Measurements from ENCODE around the gene AKNA. TPM values are rescaled to one million over a fixed set of nuclear protein-coding genes. Genes with fewer than 3 reads are reported as not detected.

Gene AKNA
- total RNA-seq, 1 experiment from 2014 or later, result 20.6 TPM

DNA sequence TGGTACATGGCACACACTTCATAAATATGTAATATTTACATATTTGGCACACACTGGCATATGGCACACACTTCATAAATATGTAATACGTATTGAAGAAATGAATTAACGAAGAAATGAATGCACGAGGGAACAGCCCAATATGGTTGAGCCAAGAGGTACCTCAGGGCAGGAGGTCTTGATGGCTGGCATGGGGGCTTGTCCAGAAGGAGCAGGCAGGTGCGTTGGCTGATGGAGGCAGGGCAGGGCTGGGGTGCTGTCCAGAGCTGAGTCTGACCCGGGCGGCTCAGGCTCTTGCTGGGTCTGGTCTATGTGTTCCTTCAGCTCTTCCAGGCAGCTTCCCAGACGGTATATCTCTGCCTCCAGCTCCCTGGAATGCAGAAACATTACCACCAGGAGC, 26.2 kb downstream of the AKNA start (continued):
- TF ChIP-seq ZNF274 (IDR thresholded peaks at IDR 0.05; ENCODE audit: low read depth, low read length) (no peak), EGR1 (IDR thresholded peaks at IDR 0.05; ENCODE audit: low read depth) (no peak), SP1 (IDR thresholded peaks at IDR 0.05; ENCODE audit: low read depth) (no peak)

DNA sequence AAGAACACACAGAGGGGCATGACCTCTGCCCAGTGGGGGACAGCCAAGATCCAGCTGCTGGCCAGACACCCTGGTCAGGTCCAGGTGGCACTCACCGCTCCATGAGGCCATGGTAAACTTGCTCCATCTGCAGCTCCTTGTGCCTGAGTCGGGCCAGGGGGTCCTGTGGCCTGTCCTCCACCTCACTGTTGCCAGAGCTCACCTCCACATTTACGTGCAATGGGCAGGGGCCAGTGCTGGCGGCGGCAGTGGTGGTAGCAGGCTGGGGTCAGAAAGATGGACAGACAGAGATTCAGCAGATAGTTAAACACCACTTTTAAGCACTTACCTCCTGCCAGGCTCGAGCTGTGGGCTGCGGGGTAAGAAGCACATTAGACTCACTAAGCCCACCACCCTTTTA, 28.0 kb downstream of the AKNA start:
- Histone ChIP-seq H3K9ac (ENCODE audit: low read length) (no peak overlapping the region), H3K79me2 (ENCODE audit: insufficient read depth, low read length) (no peaks in the 10 kb centered on the region), H4K20me1 (ENCODE audit: insufficient read depth) (no peaks in the 10 kb centered on the region), H3K4me1 (ENCODE audit: control insufficient read depth in 1 of 2, insufficient read depth in 2 of 2, low read length in 2 of 2) (no peaks in the 10 kb centered on the region), H3K27ac (ENCODE audit: low read depth, low read length) (no peak overlapping the region), H3K36me3 (ENCODE audit: control insufficient read depth in 1 of 2, insufficient read depth in 2 of 2, low read length in 2 of 2) (no peaks in the 10 kb centered on the region; a peak in 1 of 4 replicates), H3K27me3 (ENCODE audit: insufficient read depth, low read length) (no peaks in the 10 kb centered on the region), H3K4me2 (ENCODE audit: low read length) (no peak overlapping the region), H3K9me3 (ENCODE audit: control insufficient read depth in 1 of 2, insufficient read depth in 1 of 2, low read depth in 1 of 2, low read length in 2 of 2) (no peaks in the 10 kb centered on the region), H2AFZ (ENCODE audit: low read depth, low read length, poor library complexity, severe bottlenecking) (no peak overlapping the region), H3K4me3 (replicated peaks in 1 of 2; ENCODE audit: low read depth in 1 of 2, low read length in 2 of 2) (no peak overlapping the region), H3K9me2 (ENCODE audit: insufficient read depth) (no peaks in the 10 kb centered on the region)
- CTCF ChIA-PET, result no interaction called here
- TF ChIP-seq, protein P1, sequence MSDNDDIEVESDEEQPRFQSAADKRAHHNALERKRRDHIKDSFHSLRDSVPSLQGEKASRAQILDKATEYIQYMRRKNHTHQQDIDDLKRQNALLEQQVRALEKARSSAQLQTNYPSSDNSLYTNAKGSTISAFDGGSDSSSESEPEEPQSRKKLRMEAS (IDR thresholded peaks at IDR 0.05), result no peak
- POLR2A ChIA-PET, result no interaction called here
- ATAC-seq, result no peak
- intact Hi-C loops (cut with micrococcal nuclease), result no loop called here
- RAD21 ChIA-PET (ENCODE audit: low non-redundant PET in 1 of 2, low total read pairs in 2 of 2, uncharacterized antibody in 2 of 2, unreplicated experiment in 2 of 2), result no interaction called here
- DNase-seq (ENCODE audit: low read depth, low spot score), result no peak
- BruUV-seq (replicated peaks), result no TSS peak

DNA sequence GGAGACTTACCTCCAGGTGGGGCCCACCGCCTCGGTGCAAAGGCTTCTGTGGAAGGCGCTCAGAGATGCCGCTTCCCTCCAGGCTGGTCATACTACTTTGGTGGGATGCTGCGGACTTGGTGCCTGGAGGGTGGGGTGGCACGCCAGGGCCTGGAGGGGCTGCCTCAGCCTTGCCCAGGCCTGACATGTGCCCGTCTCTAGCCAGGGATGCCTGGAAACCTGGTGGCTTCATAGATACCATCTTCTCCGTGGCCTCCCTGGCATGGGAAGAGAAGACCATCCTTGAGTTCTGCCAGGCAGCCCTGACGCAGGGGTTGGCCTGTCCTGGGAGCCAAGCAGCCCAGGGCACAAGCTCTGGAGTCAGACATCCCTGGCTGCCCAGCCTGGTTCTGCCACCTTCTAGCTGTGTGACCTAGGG, 29.9 kb downstream of the AKNA start:
- ChIA-PET POLR2A (no interaction called here), CTCF (no interaction called here), RAD21 (ENCODE audit: low non-redundant PET in 1 of 2, low total read pairs in 2 of 2, uncharacterized antibody in 2 of 2, unreplicated experiment in 2 of 2) (no interaction called here)
- Histone ChIP-seq H3K36me3 (ENCODE audit: control insufficient read depth in 1 of 2, insufficient read depth in 2 of 2, low read length in 2 of 2) (no peaks in the 10 kb centered on the region; a peak in 1 of 4 replicates), H3K79me2 (ENCODE audit: insufficient read depth, low read length) (no peaks in the 10 kb centered on the region), H3K27ac (ENCODE audit: low read depth, low read length) (no peak overlapping the region), H3K4me2 (ENCODE audit: low read length) (no peak overlapping the region), H3K4me1 (ENCODE audit: control insufficient read depth in 1 of 2, insufficient read depth in 2 of 2, low read length in 2 of 2) (no peaks in the 10 kb centered on the region), H4K20me1 (ENCODE audit: insufficient read depth) (no peaks in the 10 kb centered on the region), H3K9ac (ENCODE audit: low read length) (no peak overlapping the region), H3K4me3 (replicated peaks in 1 of 2; ENCODE audit: low read depth in 1 of 2, low read length in 2 of 2) (no peak overlapping the region), H3K9me3 (ENCODE audit: control insufficient read depth in 1 of 2, insufficient read depth in 1 of 2, low read depth in 1 of 2, low read length in 2 of 2) (no peaks in the 10 kb centered on the region), H2AFZ (ENCODE audit: low read depth, low read length, poor library complexity, severe bottlenecking) (no peak overlapping the region), H3K27me3 (ENCODE audit: insufficient read depth, low read length) (no peaks in the 10 kb centered on the region), H3K9me2 (ENCODE audit: insufficient read depth) (no peaks in the 10 kb centered on the region)
- intact Hi-C loops (cut with micrococcal nuclease), result no loop called here
- no peak for ATAC-seq
- no TSS peak for BruUV-seq (replicated peaks)
- DNase-seq (ENCODE audit: low read depth, low spot score), result no peak
- TF ChIP-seq JUND (IDR thresholded peaks at IDR 0.05) (no peak), EGR1 (IDR thresholded peaks at IDR 0.05; ENCODE audit: low read depth) (no peak), EZH2 (IDR thresholded peaks at IDR 0.05) (no peak), ZFX (IDR thresholded peaks at IDR 0.05) (no peak), POLR2AphosphoS5 (IDR thresholded peaks at IDR 0.05; ENCODE audit: low read depth, low read length) (no peak), CBX3 (IDR thresholded peaks at IDR 0.05; ENCODE audit: low read depth) (no peak), SRF (IDR thresholded peaks at IDR 0.05; ENCODE audit: low read depth) (no peak), ZNF274 (IDR thresholded peaks at IDR 0.05; ENCODE audit: low read depth, low read length) (no peak)
- TF ChIP-seq, protein P2, sequence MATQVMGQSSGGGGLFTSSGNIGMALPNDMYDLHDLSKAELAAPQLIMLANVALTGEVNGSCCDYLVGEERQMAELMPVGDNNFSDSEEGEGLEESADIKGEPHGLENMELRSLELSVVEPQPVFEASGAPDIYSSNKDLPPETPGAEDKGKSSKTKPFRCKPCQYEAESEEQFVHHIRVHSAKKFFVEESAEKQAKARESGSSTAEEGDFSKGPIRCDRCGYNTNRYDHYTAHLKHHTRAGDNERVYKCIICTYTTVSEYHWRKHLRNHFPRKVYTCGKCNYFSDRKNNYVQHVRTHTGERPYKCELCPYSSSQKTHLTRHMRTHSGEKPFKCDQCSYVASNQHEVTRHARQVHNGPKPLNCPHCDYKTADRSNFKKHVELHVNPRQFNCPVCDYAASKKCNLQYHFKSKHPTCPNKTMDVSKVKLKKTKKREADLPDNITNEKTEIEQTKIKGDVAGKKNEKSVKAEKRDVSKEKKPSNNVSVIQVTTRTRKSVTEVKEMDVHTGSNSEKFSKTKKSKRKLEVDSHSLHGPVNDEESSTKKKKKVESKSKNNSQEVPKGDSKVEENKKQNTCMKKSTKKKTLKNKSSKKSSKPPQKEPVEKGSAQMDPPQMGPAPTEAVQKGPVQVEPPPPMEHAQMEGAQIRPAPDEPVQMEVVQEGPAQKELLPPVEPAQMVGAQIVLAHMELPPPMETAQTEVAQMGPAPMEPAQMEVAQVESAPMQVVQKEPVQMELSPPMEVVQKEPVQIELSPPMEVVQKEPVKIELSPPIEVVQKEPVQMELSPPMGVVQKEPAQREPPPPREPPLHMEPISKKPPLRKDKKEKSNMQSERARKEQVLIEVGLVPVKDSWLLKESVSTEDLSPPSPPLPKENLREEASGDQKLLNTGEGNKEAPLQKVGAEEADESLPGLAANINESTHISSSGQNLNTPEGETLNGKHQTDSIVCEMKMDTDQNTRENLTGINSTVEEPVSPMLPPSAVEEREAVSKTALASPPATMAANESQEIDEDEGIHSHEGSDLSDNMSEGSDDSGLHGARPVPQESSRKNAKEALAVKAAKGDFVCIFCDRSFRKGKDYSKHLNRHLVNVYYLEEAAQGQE (IDR thresholded peaks at IDR 0.05; ENCODE audit: low read depth), result no peak
- TF ChIP-seq, protein P3, sequence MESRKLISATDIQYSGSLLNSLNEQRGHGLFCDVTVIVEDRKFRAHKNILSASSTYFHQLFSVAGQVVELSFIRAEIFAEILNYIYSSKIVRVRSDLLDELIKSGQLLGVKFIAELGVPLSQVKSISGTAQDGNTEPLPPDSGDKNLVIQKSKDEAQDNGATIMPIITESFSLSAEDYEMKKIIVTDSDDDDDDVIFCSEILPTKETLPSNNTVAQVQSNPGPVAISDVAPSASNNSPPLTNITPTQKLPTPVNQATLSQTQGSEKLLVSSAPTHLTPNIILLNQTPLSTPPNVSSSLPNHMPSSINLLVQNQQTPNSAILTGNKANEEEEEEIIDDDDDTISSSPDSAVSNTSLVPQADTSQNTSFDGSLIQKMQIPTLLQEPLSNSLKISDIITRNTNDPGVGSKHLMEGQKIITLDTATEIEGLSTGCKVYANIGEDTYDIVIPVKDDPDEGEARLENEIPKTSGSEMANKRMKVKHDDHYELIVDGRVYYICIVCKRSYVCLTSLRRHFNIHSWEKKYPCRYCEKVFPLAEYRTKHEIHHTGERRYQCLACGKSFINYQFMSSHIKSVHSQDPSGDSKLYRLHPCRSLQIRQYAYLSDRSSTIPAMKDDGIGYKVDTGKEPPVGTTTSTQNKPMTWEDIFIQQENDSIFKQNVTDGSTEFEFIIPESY (IDR thresholded peaks at IDR 0.05; ENCODE audit: extremely low read depth, insufficient replicate concordance, low read length), result no peak
